ENCODE results near the gene CMSS1. TPM values are rescaled to one million over a fixed set of nuclear protein-coding genes. Genes with fewer than 3 reads are reported as not detected.

CMSS1 gene
- total RNA-seq, 2 donors from 2014 or later = 18.1 to 22.7 TPM

- Histone ChIP-seq H3K27ac (no peak overlapping the region), H3K4me1 (ENCODE audit: control insufficient read depth in 1 of 2, low read depth in 2 of 2) (peaks cover 3 to 71% of the 10 kb centered on the region in 2 donors), H3K27me3 (replicated peaks; ENCODE audit: insufficient read depth) (no peaks in the 10 kb centered on the region), H3K36me3 (no peaks in the 10 kb centered on the region), H3K9me3 (no peaks in the 10 kb centered on the region), H3K4me3 (no peak overlapping the region)
- TF ChIP-seq CTCF (IDR thresholded peaks at IDR 0.05) = no peak
- DNase-seq (ENCODE audit: low spot score) (no peak), ATAC-seq (ENCODE audit: insufficient number of reproducible peaks, low FRiP score, low read depth) (no peak)
Observed at GRCh38 chr3:100060685-100061484, 243.2 kb downstream of the CMSS1 start.

GRCh38 chr3:100062665-100063064, 245.0 kb downstream of the CMSS1 start:
- DNase-seq (ENCODE audit: low spot score) (no peak), ATAC-seq (ENCODE audit: insufficient number of reproducible peaks, low FRiP score, low read depth) (no peak)
- Histone ChIP-seq H3K4me1 (ENCODE audit: control insufficient read depth in 1 of 2, low read depth in 2 of 2) (peaks cover 3 to 59% of the 10 kb centered on the region in 2 donors), H3K9me3 (no peaks in the 10 kb centered on the region), H3K4me3 (no peak overlapping the region), H3K27me3 (replicated peaks; ENCODE audit: insufficient read depth) (no peaks in the 10 kb centered on the region), H3K27ac (no peak overlapping the region), H3K36me3 (no peaks in the 10 kb centered on the region)
- TF ChIP-seq CTCF (IDR thresholded peaks at IDR 0.05) = no peak

- no peaks in the 10 kb centered on the region for H3K9me3 ChIP-seq
- ATAC-seq (ENCODE audit: insufficient number of reproducible peaks, low FRiP score, low read depth) (no peak), DNase-seq (ENCODE audit: low spot score) (no peak)
- no peaks in the 10 kb centered on the region for H3K36me3 ChIP-seq
- H3K4me3 ChIP-seq = no peak overlapping the region
- peaks cover 5 to 54% of the 10 kb centered on the region in 2 donors for H3K4me1 ChIP-seq (ENCODE audit: control insufficient read depth in 1 of 2, low read depth in 2 of 2)
- H3K27ac ChIP-seq = peak overlapping the region; percentile 9 to 14
- H3K27me3 ChIP-seq (replicated peaks; ENCODE audit: insufficient read depth) = no peaks in the 10 kb centered on the region
- TF ChIP-seq CTCF (IDR thresholded peaks at IDR 0.05) = no peak
Observed at GRCh38 chr3:100063929-100064461, 246.3 kb downstream of the CMSS1 start.

- no peaks in the 10 kb centered on the region for H3K27me3 ChIP-seq (replicated peaks; ENCODE audit: insufficient read depth)
Observed at GRCh38 chr3:100067589-100067988, 249.9 kb downstream of the CMSS1 start.

More at GRCh38 chr3:100067589-100067988, 249.9 kb downstream of the CMSS1 start:
- no peaks in the 10 kb centered on the region for H3K9me3 ChIP-seq
- H3K4me1 ChIP-seq (ENCODE audit: control insufficient read depth in 1 of 2, low read depth in 2 of 2) = peaks cover 10 to 61% of the 10 kb centered on the region in 2 donors
- no peak for DNase-seq (ENCODE audit: low spot score)
- H3K27ac ChIP-seq = peak overlapping the region in 1 of 2 donors; percentile 5
- ATAC-seq (ENCODE audit: insufficient number of reproducible peaks, low FRiP score, low read depth) = no peak
- H3K36me3 ChIP-seq = no peaks in the 10 kb centered on the region
- H3K4me3 ChIP-seq = no peak overlapping the region
- no peak for TF ChIP-seq CTCF (IDR thresholded peaks at IDR 0.05)
